ENCODE measurements around the gene MED13L.

- TF ChIP-seq CTCF (IDR thresholded peaks at IDR 0.05; ENCODE audit: low read depth, low read length, missing input control) (no peak), SP1 (IDR thresholded peaks at IDR 0.05) (no peak), RAD21 (IDR thresholded peaks at IDR 0.05) (no peak), ATF3 (IDR thresholded peaks at IDR 0.05) (no peak), GABPA (IDR thresholded peaks at IDR 0.05 in 1 of 2, conservative IDR thresholded peaks at IDR 0.05 in 1 of 2) (no peak), HNF4G (IDR thresholded peaks at IDR 0.05) (no peak), ZBTB33 (IDR thresholded peaks at IDR 0.05) (no peak), NR2F2 (IDR thresholded peaks at IDR 0.05) (no peak), TAF1 (conservative IDR thresholded peaks at IDR 0.05) (no peak), REST (IDR thresholded peaks at IDR 0.05) (no peak), FOXA1 (IDR thresholded peaks at IDR 0.05) (no peak), EGR1 (IDR thresholded peaks at IDR 0.05; ENCODE audit: low read depth in 2 of 2) (no peak)
Measured at GRCh38 chr12:115926037-115926670, 351.3 kb downstream of the MED13L start.
